Muscle of back (tissue), 11 donors: ENCODE results near the gene CCDC200. TPM values are rescaled to one million over a fixed set of nuclear protein-coding genes. Genes with fewer than 3 reads are reported as not detected.
"Not testable (repeated sequence)": the region's sequence is repeated elsewhere in the genome, so short reads cannot be mapped to it uniquely, and the experiment has no call there.

Experiments used
- DNase-seq, 3 donors: peaks; one replicate each; pipeline versions ENCODE4 v3.0.0 to v3.0.0-alpha.2; 2013
- polyA plus RNA-seq, 10 donors: library from polyadenylated mRNA; unstranded; fragments of 120-200 nt; gene quantifications; one replicate each; pipeline ENCODE4 v1.2.1, GENCODE V29; 2013; ENCODE audit not compliant: insufficient read length in 10 of 10

The CCDC200 gene
- polyA plus RNA-seq, 10 donors, result 3.5 to 15.8 (median 6.4) TPM

GRCh38 chr17:43216762-43217613 is 11.4 kb downstream of the CCDC200 start:
- DNase-seq, result no peak

- DNase-seq, result no peak
Observed at GRCh38 chr17:43216369-43216761, 12.1 kb downstream of the CCDC200 start.

GRCh38 chr17:43215341-43215740 is 13.1 kb downstream of the CCDC200 start:
- no peak for DNase-seq

GRCh38 chr17:43213545-43213944 is 14.9 kb downstream of the CCDC200 start:
- no peak for DNase-seq

- DNase-seq, result peak in 2 of 3 donors; percentile 12
Observed at GRCh38 chr17:43212641-43213490, 15.6 kb downstream of the CCDC200 start.

GRCh38 chr17:43211480-43212402 is 16.7 kb downstream of the CCDC200 start, which contains the start of gene TMEM106A:
TSS of gene TMEM106A (plus strand) at chr17:43211875. CDS start at chr17:43213042, 1,167 bp downstream.
- DNase-seq, result peak; percentile 85 to 93 (median 92)

GRCh38 chr17:43211123-43211479 is 17.3 kb downstream of the CCDC200 start:
- peak in 2 of 3 donors; percentile 9 to 21 for DNase-seq

GRCh38 chr17:43210576-43210975 is 17.8 kb downstream of the CCDC200 start:
- DNase-seq, result no peak

- not testable (repeated sequence) for DNase-seq
Observed at GRCh38 chr17:43203013-43203412, 25.4 kb downstream of the CCDC200 start.

- DNase-seq, result no peak
Observed at GRCh38 chr17:43200127-43200526, 28.3 kb downstream of the CCDC200 start.

- no peak for DNase-seq
Observed at GRCh38 chr17:43199633-43200032, 28.8 kb downstream of the CCDC200 start.

GRCh38 chr17:43193251-43193650 is 35.2 kb downstream of the CCDC200 start:
- DNase-seq, result no peak

- not testable (repeated sequence) for DNase-seq
Observed at GRCh38 chr17:43186656-43187055, 41.8 kb downstream of the CCDC200 start.

- no peak for DNase-seq
Observed at GRCh38 chr17:43183921-43184320, 44.5 kb downstream of the CCDC200 start.

GRCh38 chr17:43176119-43176570 is 52.3 kb downstream of the CCDC200 start:
- no peak for DNase-seq

- DNase-seq, result peak; percentile 2 to 45 (median 13)
Observed at GRCh38 chr17:43175213-43176118, 53.0 kb downstream of the CCDC200 start.

GRCh38 chr17:43171586-43172487 is 56.6 kb downstream of the CCDC200 start:
- DNase-seq, result peak; percentile 71 to 89 (median 86)
